ENCODE results near the gene TERT. TPM values are rescaled to one million over a fixed set of nuclear protein-coding genes. Genes with fewer than 3 reads are reported as not detected.

The TERT gene
- total RNA-seq, 2 donors from 2014 or later, result not detected

GRCh38 chr5:1226231-1226630 lies 68.6 kb downstream of the TERT start:
- no peaks in the 10 kb centered on the region for H3K27me3 ChIP-seq (replicated peaks; ENCODE audit: insufficient read depth)
- no peak for TF ChIP-seq CTCF (IDR thresholded peaks at IDR 0.05)
- H3K27ac ChIP-seq, result no peak overlapping the region
- no peak for ATAC-seq (ENCODE audit: insufficient number of reproducible peaks, low FRiP score, low read depth)
- DNase-seq (ENCODE audit: low spot score), result no peak
- H3K9me3 ChIP-seq, result no peaks in the 10 kb centered on the region
- H3K36me3 ChIP-seq, result no peaks in the 10 kb centered on the region
- H3K4me1 ChIP-seq (ENCODE audit: control insufficient read depth in 1 of 2, low read depth in 2 of 2), result no peaks in the 10 kb centered on the region
- no peak overlapping the region for H3K4me3 ChIP-seq

GRCh38 chr5:1225081-1225480 lies 69.8 kb downstream of the TERT start, which contains the start of gene SLC6A18:
Gene SLC6A18, plus strand, starts transcription at chr5:1225381. Its CDS starts 97 bp downstream, at chr5:1225478.
- DNase-seq (ENCODE audit: low spot score) (no peak), ATAC-seq (ENCODE audit: insufficient number of reproducible peaks, low FRiP score, low read depth) (no peak)
- Histone ChIP-seq H3K4me1 (ENCODE audit: control insufficient read depth in 1 of 2, low read depth in 2 of 2) (no peaks in the 10 kb centered on the region), H3K4me3 (no peak within 1 kb of the TSS), H3K27ac (no peak within 1 kb of the TSS), H3K9me3 (no peaks in the 10 kb centered on the region), H3K27me3 (replicated peaks; ENCODE audit: insufficient read depth) (no peaks in the 10 kb centered on the region), H3K36me3 (no peaks in the 10 kb centered on the region)
- no peak for TF ChIP-seq CTCF (IDR thresholded peaks at IDR 0.05)

- Histone ChIP-seq H3K36me3 (no peaks in the 10 kb centered on the region), H3K27ac (no peak overlapping the region), H3K27me3 (replicated peaks; ENCODE audit: insufficient read depth) (no peaks in the 10 kb centered on the region), H3K4me3 (no peak overlapping the region), H3K4me1 (ENCODE audit: control insufficient read depth in 1 of 2, low read depth in 2 of 2) (no peaks in the 10 kb centered on the region), H3K9me3 (no peaks in the 10 kb centered on the region)
- no peak for TF ChIP-seq CTCF (IDR thresholded peaks at IDR 0.05)
- ATAC-seq (ENCODE audit: insufficient number of reproducible peaks, low FRiP score, low read depth) (no peak), DNase-seq (ENCODE audit: low spot score) (no peak)
Measured at GRCh38 chr5:1224631-1225030, 70.2 kb downstream of the TERT start.

- Histone ChIP-seq H3K9me3 (no peaks in the 10 kb centered on the region), H3K4me3 (no peak overlapping the region), H3K4me1 (ENCODE audit: control insufficient read depth in 1 of 2, low read depth in 2 of 2) (no peaks in the 10 kb centered on the region), H3K27me3 (replicated peaks; ENCODE audit: insufficient read depth) (no peaks in the 10 kb centered on the region), H3K36me3 (no peaks in the 10 kb centered on the region), H3K27ac (no peak overlapping the region)
- no peak for TF ChIP-seq CTCF (IDR thresholded peaks at IDR 0.05)
- DNase-seq (ENCODE audit: low spot score) (no peak), ATAC-seq (ENCODE audit: insufficient number of reproducible peaks, low FRiP score, low read depth) (no peak)
Measured at GRCh38 chr5:1223278-1223670, 71.6 kb downstream of the TERT start.

- H3K4me1 ChIP-seq (ENCODE audit: control insufficient read depth in 1 of 2, low read depth in 2 of 2), result no peaks in the 10 kb centered on the region
- H3K27ac ChIP-seq, result no peak overlapping the region
- no peak for ATAC-seq (ENCODE audit: insufficient number of reproducible peaks, low FRiP score, low read depth)
- H3K9me3 ChIP-seq, result no peaks in the 10 kb centered on the region
- no peak for TF ChIP-seq CTCF (IDR thresholded peaks at IDR 0.05)
- H3K36me3 ChIP-seq, result no peaks in the 10 kb centered on the region
- DNase-seq (ENCODE audit: low spot score), result no peak
- no peaks in the 10 kb centered on the region for H3K27me3 ChIP-seq (replicated peaks; ENCODE audit: insufficient read depth)
- H3K4me3 ChIP-seq, result no peak overlapping the region
Measured at GRCh38 chr5:1222621-1223277, 72.1 kb downstream of the TERT start.

All from thoracic aorta (tissue), 2 donors.